H1 (cell line): ENCODE results near the gene GALNT9. TPM values are rescaled to one million over a fixed set of nuclear protein-coding genes. Genes with fewer than 3 reads are reported as not detected.

Experiments
- CTCF ChIA-PET: fragments of 300-600 bp; sonication (Branson Sonifier 250); formaldehyde crosslinking; loops from one replicate; lab custom pipeline; 2021; ENCODE audit not compliant: partially characterized antibody; lab: Charles Lee
- POLR2A ChIA-PET: fragments of 300-600 bp; sonication (Branson Sonifier 250); formaldehyde crosslinking; loops from one replicate; lab custom pipeline; 2021; ENCODE audit warnings: inconsistent platforms; ENCODE audit not compliant: partially characterized antibody; lab: Charles Lee
- DNase-seq, 2 experiments: peaks; one replicate each; pipeline versions ENCODE4 v3.0.0 to v3.0.0-alpha.2; 2010 to 2022; ENCODE audit warnings: low spot score in 2 of 2, low read depth in 1 of 2, mixed read lengths in 1 of 2
- FAIRE-seq: peaks from 2 replicates; lab custom pipeline; 2011; peaks lifted over from hg19 to GRCh38; lab: Jason Lieb, UNC
- H2AFZ ChIP-seq: 2 replicates; pipeline ENCODE4 v1.8.1; 2012; ENCODE audit warnings: low read length, inconsistent platforms
- H2AK5ac ChIP-seq: 2 replicates; pipeline ENCODE4 v1.6.1; 2013; ENCODE audit warnings: low read depth, low read length
- H2BK120ac ChIP-seq: replicated peaks from 2 replicates; pipeline ENCODE3; 2013; ENCODE audit warnings: low read depth, low read length, inconsistent platforms
- H2BK12ac ChIP-seq: 2 replicates; pipeline ENCODE4 v1.6.1; 2013; ENCODE audit warnings: low read depth, low read length
- H2BK15ac ChIP-seq: 2 replicates; pipeline ENCODE4 v1.6.1; 2013; ENCODE audit warnings: low read length
- H2BK20ac ChIP-seq: 2 replicates; pipeline ENCODE4 v1.6.1; 2013; ENCODE audit warnings: low read length
- H2BK5ac ChIP-seq: 2 replicates; pipeline ENCODE4 v1.6.1; 2013; ENCODE audit warnings: low read depth, low read length
- H3K14ac ChIP-seq: 2 replicates; pipeline ENCODE4 v1.6.1; 2013; ENCODE audit warnings: inconsistent platforms; ENCODE audit not compliant: insufficient read length
- H3K18ac ChIP-seq: 2 replicates; pipeline ENCODE4 v1.6.1; 2013; ENCODE audit warnings: low read length; ENCODE audit errors: extremely low read depth
- H3K23ac ChIP-seq: 2 replicates; pipeline ENCODE4 v1.6.1; 2013; ENCODE audit warnings: inconsistent platforms; ENCODE audit not compliant: insufficient read length
- H3K23me2 ChIP-seq: 2 replicates; pipeline ENCODE4 v1.6.1; 2013; ENCODE audit warnings: low read depth, low read length
- H3K27ac ChIP-seq: 2 replicates; pipeline ENCODE4 v1.6.1; 2011; ENCODE audit warnings: low read depth, low read length, inconsistent platforms
- H3K27me3 ChIP-seq, 4 experiments: replicated peaks in 1 of 4; 1 replicate in 1 of 4; 2 replicates in 3 of 4; pipeline versions ENCODE4 v1.6.1 to v1.8.1; 2011 to 2013; ENCODE audit warnings: low read length in 3 of 4, mild to moderate bottlenecking in 3 of 4, inconsistent platforms in 2 of 4, mixed read lengths in 2 of 4, moderate library complexity in 1 of 4; ENCODE audit not compliant: control insufficient read depth in 3 of 4, insufficient read depth in 3 of 4; ENCODE audit errors: extremely low read depth in 1 of 4
- H3K36me3 ChIP-seq, 4 experiments: 2 replicates each; pipeline versions ENCODE4 v1.6.1 to v1.8.1; 2011 to 2013; ENCODE audit warnings: mild to moderate bottlenecking in 4 of 4, low read length in 3 of 4, moderate library complexity in 2 of 4, control low read depth in 1 of 4, inconsistent platforms in 1 of 4; ENCODE audit not compliant: insufficient read depth in 4 of 4, control insufficient read depth in 2 of 4
- H3K4ac ChIP-seq: replicated peaks from 2 replicates; pipeline ENCODE3; 2013; ENCODE audit warnings: low read length, low read depth, mixed read lengths, inconsistent platforms; ENCODE audit not compliant: insufficient read length
- H3K4me1 ChIP-seq, 4 experiments: replicated peaks in 1 of 4; 1 replicate in 1 of 4; 2 replicates in 3 of 4; pipeline versions ENCODE4 v1.6.1 to v1.8.1; 2011 to 2013; ENCODE audit warnings: low read length in 3 of 4, inconsistent platforms in 2 of 4, mixed read lengths in 1 of 4; ENCODE audit not compliant: insufficient read depth in 4 of 4, control insufficient read depth in 3 of 4
- H3K4me2 ChIP-seq, 2 experiments: 2 replicates each; pipeline versions ENCODE4 v1.6.1 to v1.8.1; 2011 to 2013; ENCODE audit warnings: low read depth in 2 of 2, low read length in 2 of 2, control low read depth in 1 of 2, inconsistent platforms in 1 of 2, mild to moderate bottlenecking in 1 of 2; ENCODE audit not compliant: insufficient read depth in 1 of 2
- H3K4me3 ChIP-seq, 4 experiments: fragments of 200-600, 300-600 bp in 1 of 4; sonication (generic), shearing (Covaris generic), sonication (Bioruptor Twin) in 1 of 4; 2 replicates each; pipeline versions ENCODE4 v1.5.1 to v1.8.1; 2011 to 2016; ENCODE audit warnings: low read length in 4 of 4, low read depth in 3 of 4, control low read depth in 2 of 4, inconsistent platforms in 2 of 4, mild to moderate bottlenecking in 2 of 4, mixed read lengths in 1 of 4, moderate library complexity in 1 of 4; ENCODE audit not compliant: insufficient read depth in 2 of 4; ENCODE audit errors: extremely low read depth in 1 of 4
- H3K56ac ChIP-seq: replicated peaks from 2 replicates; pipeline ENCODE3; 2013; ENCODE audit warnings: low read depth, mild to moderate bottlenecking, mixed read lengths, low read length, inconsistent platforms; ENCODE audit not compliant: insufficient read length
- H3K79me1 ChIP-seq: 2 replicates; pipeline ENCODE4 v1.6.1; 2013; ENCODE audit warnings: low read depth, low read length, control low read depth
- H3K79me2 ChIP-seq, 2 experiments: 2 replicates each; pipeline versions ENCODE4 v1.6.1 to v1.8.1; 2012 to 2013; ENCODE audit warnings: low read length in 2 of 2, mild to moderate bottlenecking in 2 of 2, inconsistent platforms in 1 of 2; ENCODE audit not compliant: insufficient read depth in 2 of 2, control insufficient read depth in 1 of 2
- H3K9ac ChIP-seq, 4 experiments: replicated peaks in 1 of 4; 1 replicate in 1 of 4; 2 replicates in 3 of 4; pipeline versions ENCODE4 v1.6.1 to v1.8.1; 2011 to 2013; ENCODE audit warnings: low read depth in 3 of 4, low read length in 3 of 4, control low read depth in 2 of 4, mild to moderate bottlenecking in 2 of 4, moderate library complexity in 2 of 4, inconsistent platforms in 1 of 4; ENCODE audit errors: extremely low read depth in 1 of 4
- H3K9me3 ChIP-seq, 2 experiments: 2 replicates each; pipeline versions ENCODE4 v1.6.1 to v1.8.1; 2012 to 2013; ENCODE audit warnings: mild to moderate bottlenecking in 2 of 2, moderate library complexity in 2 of 2, control low read depth in 1 of 2, inconsistent platforms in 1 of 2, low read depth in 1 of 2, low read length in 1 of 2, mixed read lengths in 1 of 2; ENCODE audit not compliant: insufficient read depth in 2 of 2
- H4K20me1 ChIP-seq, 2 experiments: replicated peaks in 1 of 2; 2 replicates each; pipeline versions ENCODE3 to v1.8.1; 2011 to 2013; ENCODE audit warnings: inconsistent platforms in 2 of 2, low read length in 2 of 2, mild to moderate bottlenecking in 1 of 2; ENCODE audit not compliant: insufficient read depth in 2 of 2, control insufficient read depth in 1 of 2
- H4K5ac ChIP-seq: 2 replicates; pipeline ENCODE4 v1.6.1; 2013; ENCODE audit warnings: low read length, low read depth, mixed read lengths, inconsistent platforms; ENCODE audit not compliant: insufficient read length
- H4K8ac ChIP-seq: 2 replicates; pipeline ENCODE4 v1.8.0; 2013; ENCODE audit warnings: mild to moderate bottlenecking, moderate library complexity, low read length, inconsistent platforms; ENCODE audit not compliant: insufficient read depth; ENCODE audit errors: extremely low read depth
- H4K91ac ChIP-seq: replicated peaks from 2 replicates; pipeline ENCODE3; 2013; ENCODE audit warnings: low read length, mixed read lengths, inconsistent platforms; ENCODE audit not compliant: insufficient read length
- CBX5 ChIP-seq: fragments of 300-800, 300-1000 bp; sonication (generic); IDR thresholded peaks from 2 replicates; pipeline ENCODE4 v1.7.1; 2016; ENCODE audit warnings: antibody characterized with exemption, low read length, low read depth
- CHD1 ChIP-seq: IDR thresholded peaks from 2 replicates; pipeline ENCODE4 v1.6.1; 2012; ENCODE audit warnings: low read depth, low read length, improper control_type of control experiment
- E2F6 ChIP-seq: IDR thresholded peaks from 2 replicates; pipeline ENCODE4 v1.6.1; 2012; ENCODE audit warnings: inconsistent platforms
- GABPA ChIP-seq: IDR thresholded peaks from 2 replicates; pipeline ENCODE4 v1.6.1; 2011; ENCODE audit warnings: mild to moderate bottlenecking, low read length, moderate library complexity, borderline replicate concordance; ENCODE audit not compliant: insufficient read depth
- JUND ChIP-seq: IDR thresholded peaks from 2 replicates; pipeline ENCODE4 v1.6.1; 2011; ENCODE audit warnings: mild to moderate bottlenecking, improper control_type of control experiment, low read length
- KDM5A ChIP-seq: fragments of 200-600 bp; IDR thresholded peaks from 2 replicates; pipeline ENCODE4 v1.7.1; 2012; ENCODE audit warnings: mild to moderate bottlenecking, low read length, inconsistent platforms, mixed read lengths
- MAX ChIP-seq: IDR thresholded peaks from 2 replicates; pipeline ENCODE4 v1.6.1; 2012; ENCODE audit warnings: inconsistent platforms
- PHF8 ChIP-seq: fragments of 200-600 bp; sonication (generic); conservative IDR thresholded peaks from 2 replicates; pipeline ENCODE4 v1.7.1; 2012; ENCODE audit warnings: low read depth, mild to moderate bottlenecking, inconsistent platforms, low read length, moderate library complexity
- RBBP5 ChIP-seq: IDR thresholded peaks from 2 replicates; pipeline ENCODE4 v1.7.1; 2012; ENCODE audit warnings: low read depth, mild to moderate bottlenecking, inconsistent platforms, low read length, moderate library complexity, borderline replicate concordance
- RXRA ChIP-seq: IDR thresholded peaks from 2 replicates; pipeline ENCODE4 v1.6.1; 2011; ENCODE audit warnings: low read depth, mild to moderate bottlenecking, low read length, moderate library complexity; ENCODE audit not compliant: insufficient read depth
- SP2 ChIP-seq: IDR thresholded peaks from 2 replicates; pipeline ENCODE4 v1.6.1; 2012; ENCODE audit warnings: mild to moderate bottlenecking, low read length, inconsistent platforms
- TAF1 ChIP-seq: IDR thresholded peaks from 2 replicates; pipeline ENCODE4 v1.6.1; 2011; ENCODE audit warnings: mild to moderate bottlenecking, low read depth, low read length
- WGBS, 2 experiments: shearing (Covaris generic) in 1 of 2; methylation state at CpG; one replicate each; pipeline versions ENCODE4 v1.1.6 to v1.1.7; 2013 to 2015; ENCODE audit warnings: low lambda C conversion rate in 2 of 2, mixed read lengths in 2 of 2, inconsistent platforms in 1 of 2, low coverage in 1 of 2, missing lambda C conversion rate in 1 of 2; ENCODE audit not compliant: insufficient replicate concordance in 2 of 2, insufficient coverage in 1 of 2, insufficient read length in 1 of 2; ENCODE audit errors: extremely low coverage in 1 of 2, missing lambda C conversion rate in 1 of 2; 5-methylcytosine and 5-hydroxymethylcytosine counted together
- polyA plus RNA-seq, 7 experiments: library from polyadenylated mRNA; depleted of rRNA in 3 of 7; stranded (reverse) in 5 of 7; unstranded in 2 of 7; fragments of >200 nt in 5 of 7; fragments of 200-250 nt in 2 of 7; gene quantifications; 1 replicate in 5 of 7; 2 replicates in 1 of 7; 4 replicates in 1 of 7; pipeline versions ENCODE4 v1.2.1 to v1.2.3, GENCODE V29; 2011 to 2013; ENCODE audit warnings: missing spikeins in 2 of 7, mixed read lengths in 2 of 7
- total RNA-seq: library from RNA; stranded (reverse); fragmentation: NEBNext Ultra II Directional; extraction: Animal tissue kit (Norgen Biotek cat#: 25700); gene quantifications from 2 replicates; pipeline ENCODE4 v1.2.1, GENCODE V29; 2021

GALNT9 gene
- total and polyA plus RNA-seq, 2 of the 8 experiments (the other 6 are each of a cell fraction or from before 2014, with no cell fraction given) = 2.0 to 3.6 TPM

- POLR2A ChIA-PET = no interaction called here
- H3K9ac ChIP-seq = no peak overlapping the region
- no peak overlapping the region for H2BK120ac ChIP-seq
- H3K27ac ChIP-seq = no peak overlapping the region
- no peak overlapping the region for H3K14ac ChIP-seq
- no peaks in the 10 kb centered on the region for H3K36me3 ChIP-seq
- no peak overlapping the region for H2BK15ac ChIP-seq
- H3K23ac ChIP-seq = no peak overlapping the region
- H2AFZ ChIP-seq = no peak overlapping the region
- H2BK5ac ChIP-seq = no peak overlapping the region
- no peak overlapping the region for H3K4me3 ChIP-seq
- no peaks in the 10 kb centered on the region for H3K23me2 ChIP-seq
- 91% methylated on average over 9 of the region's 15 CpGs; no CpG with 5 or more reads in 1 of the 2 experiments for WGBS, 2 experiments
- TF ChIP-seq TAF1 = no peak
- no peak for TF ChIP-seq PHF8
- TF ChIP-seq CHD1 = no peak
- TF ChIP-seq JUND = no peak
- TF ChIP-seq RBBP5 = no peak
- TF ChIP-seq KDM5A = no peak
- TF ChIP-seq MAX = no peak
- no peak for TF ChIP-seq SP2
- no peak for TF ChIP-seq GABPA
- no peak for TF ChIP-seq E2F6
- no peak for TF ChIP-seq CBX5
- no peak for TF ChIP-seq RXRA
- H3K4ac ChIP-seq = no peak overlapping the region
- no peaks in the 10 kb centered on the region for H3K79me1 ChIP-seq
- no peak overlapping the region for H4K91ac ChIP-seq
- no peak for FAIRE-seq
- DNase-seq = no peak
- H3K18ac ChIP-seq = no peak overlapping the region
- no peak overlapping the region for H2BK20ac ChIP-seq
- H3K4me2 ChIP-seq = no peak overlapping the region
- H2AK5ac ChIP-seq = no peak overlapping the region
- CTCF ChIA-PET = interaction anchor here (0.8 to 4.1 kb wide), 4 partner anchors 15 to 198 kb away, joined by 3 to 23 read pairs (median 6); no protein-coding TSS in a partner anchor
- H3K27me3 ChIP-seq = peaks cover 0 to 24% (median 21%) of the 10 kb centered on the region in 4 experiments; a peak in 4 of 7 replicates
- H2BK12ac ChIP-seq = no peak overlapping the region
- peaks cover 0 to under 1% of the 10 kb centered on the region in 2 experiments for H4K20me1 ChIP-seq
- H3K79me2 ChIP-seq = no peaks in the 10 kb centered on the region
- H3K9me3 ChIP-seq = peaks cover 2 to 5% of the 10 kb centered on the region in 2 experiments; a peak in 1 of 4 replicates
- 0 out of 7 replicates have a peak, but pooled peaks cover 0 to 3% (median 0%) of the 10 kb centered on the region in 4 experiments for H3K4me1 ChIP-seq
- no peak overlapping the region for H4K5ac ChIP-seq
- H3K56ac ChIP-seq = no peak overlapping the region
- no peak overlapping the region for H4K8ac ChIP-seq
These were observed 121.1 kb downstream of the GALNT9 start for GRCh38 chr12:132208153-132208823.
